NCI-H1092 treated with DMSO at 0.1 percent for 48 hours (cell line): ENCODE results near the gene TMEM252.

Experiments used
- DNase-seq: peaks from one replicate; lab custom pipeline; 2025; lab: John Stamatoyannopoulos, UW

The TMEM252 gene

GRCh38 chr9:68541568-68541967 lies 885 bp upstream of the TMEM252 start:
- no peak for DNase-seq

DNA sequence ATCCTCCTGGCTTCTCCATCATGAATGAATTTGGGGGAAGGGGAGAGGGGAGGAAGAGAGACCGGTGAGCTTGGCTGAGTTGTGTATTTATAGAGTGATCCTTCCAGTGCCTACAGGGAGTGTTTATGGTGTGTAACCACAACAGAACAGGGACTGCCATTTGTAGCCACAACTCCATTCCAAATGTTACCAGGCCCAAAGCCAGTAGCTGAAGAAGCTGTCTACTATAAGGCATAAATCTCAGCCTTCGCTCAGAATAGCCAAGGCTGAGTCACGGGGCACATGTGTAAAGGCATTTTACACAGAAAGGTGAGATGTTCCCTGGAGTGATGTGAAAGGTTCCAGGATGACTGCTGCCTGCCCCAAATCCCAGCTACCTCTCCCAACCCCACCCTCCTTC lies 2.5 kb downstream of the TMEM252 start:
- no peak for DNase-seq

DNA sequence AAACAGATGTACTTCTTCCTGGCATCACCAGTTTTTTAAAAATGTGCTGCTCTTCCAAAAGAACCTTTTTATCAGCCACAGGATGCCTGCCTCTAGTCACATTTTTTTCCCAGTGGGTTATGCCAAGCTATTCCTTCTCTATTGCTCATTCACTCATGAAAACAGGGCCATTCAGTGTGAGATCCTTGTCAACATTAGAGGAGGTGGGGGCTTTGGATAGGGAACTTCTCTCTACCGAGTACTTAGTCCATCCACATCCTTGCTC lies 3.1 kb downstream of the TMEM252 start:
- DNase-seq: no peak

- DNase-seq: no peak
Measured at GRCh38 chr9:68536876-68537615, 3.6 kb downstream of the TMEM252 start.

DNA sequence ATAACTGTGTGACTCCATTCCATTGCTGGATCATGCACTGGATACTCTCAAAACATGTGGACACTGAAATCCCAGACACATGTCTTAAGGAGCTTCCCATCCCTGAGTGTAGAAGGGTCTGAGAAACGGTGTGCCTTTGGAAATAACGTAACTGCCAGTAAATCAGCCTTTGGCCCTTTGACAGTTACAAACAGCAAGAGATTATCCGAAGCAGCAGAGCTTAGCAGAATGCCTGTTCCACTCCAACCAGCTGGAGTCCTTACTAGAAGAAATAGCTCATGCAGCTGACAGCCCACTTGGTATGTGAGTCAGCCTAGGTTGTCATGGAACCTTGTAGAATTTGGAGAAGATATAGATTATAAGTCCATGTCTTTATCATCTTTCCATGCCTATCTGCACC lies 7.0 kb downstream of the TMEM252 start:
- DNase-seq: no peak

- DNase-seq: no peak
Measured at GRCh38 chr9:68532131-68532530, 8.6 kb downstream of the TMEM252 start.

DNA sequence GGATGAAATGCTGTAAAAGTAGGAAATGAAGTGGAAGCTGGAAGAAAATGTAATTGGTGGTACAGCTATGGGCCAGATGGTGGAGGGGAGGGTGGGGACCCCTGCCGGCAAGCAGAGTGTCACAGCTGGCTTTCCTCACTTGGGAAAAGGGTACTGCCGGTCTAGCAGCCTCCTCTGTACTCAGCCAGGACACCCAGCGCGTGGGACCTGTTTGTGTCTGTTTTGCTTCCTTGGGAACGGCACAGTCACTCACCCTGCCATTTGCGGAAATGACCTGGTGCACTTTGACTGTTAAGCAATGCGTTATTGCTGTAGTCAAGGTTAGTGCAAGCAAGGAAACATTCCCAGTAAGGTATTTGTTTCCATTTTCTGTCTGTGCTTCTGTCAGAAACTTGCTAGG lies 10.1 kb downstream of the TMEM252 start:
- DNase-seq: no peak

DNA sequence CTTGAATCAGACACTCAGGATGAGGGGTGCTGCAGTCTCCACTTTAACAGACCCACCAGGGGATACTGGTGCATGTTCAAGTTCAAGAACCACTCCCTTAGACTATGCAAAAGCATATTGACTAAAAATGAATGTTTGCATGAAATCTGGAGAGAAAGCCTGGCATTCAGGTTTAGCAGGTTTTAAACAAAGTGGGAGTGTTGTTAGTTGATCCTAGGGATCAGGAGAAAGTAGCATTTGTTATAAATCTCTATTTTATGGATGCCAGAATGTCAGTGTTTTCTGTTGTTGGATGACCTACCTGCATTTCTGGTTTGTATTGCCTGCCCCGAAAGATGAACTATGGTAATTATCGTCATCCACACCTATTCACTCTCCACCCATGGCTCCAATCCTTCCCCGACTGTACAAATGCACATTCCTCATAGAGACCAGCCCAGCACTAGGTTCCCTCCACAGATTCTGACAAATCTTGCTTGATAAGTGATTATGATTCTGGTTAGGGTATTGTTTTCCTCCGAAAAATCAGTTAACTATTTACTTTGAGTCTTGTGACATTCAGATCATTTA lies 17.2 kb downstream of the TMEM252 start:
- DNase-seq: no peak

DNA sequence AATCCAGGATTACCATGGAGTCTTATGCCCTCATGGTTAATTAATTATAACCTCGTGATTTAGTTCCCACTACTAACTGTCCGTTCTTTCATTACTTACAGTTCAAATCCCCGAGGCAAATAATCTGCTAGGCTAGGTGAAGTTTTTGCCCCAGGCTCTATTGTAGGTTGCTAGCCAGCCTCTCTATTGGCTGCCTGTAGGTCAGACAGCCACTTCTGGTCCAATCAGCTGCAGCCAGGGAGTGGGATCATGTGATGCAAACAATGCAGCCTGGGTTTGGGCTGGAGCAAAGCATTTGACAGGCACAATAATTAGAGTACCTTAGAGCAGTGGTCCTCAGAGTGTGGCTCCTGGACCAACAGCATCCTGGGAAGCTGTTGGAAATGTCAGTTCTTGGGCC lies 17.7 kb downstream of the TMEM252 start:
- no peak for DNase-seq

GRCh38 chr9:68522131-68522530 lies 18.6 kb downstream of the TMEM252 start:
- no peak for DNase-seq

GRCh38 chr9:68515326-68516017 lies 25.2 kb downstream of the TMEM252 start:
- no peak for DNase-seq

GRCh38 chr9:68513981-68514380 lies 26.7 kb downstream of the TMEM252 start:
- no peak for DNase-seq

- no peak for DNase-seq
Measured at GRCh38 chr9:68513385-68513784, 27.3 kb downstream of the TMEM252 start.

DNA sequence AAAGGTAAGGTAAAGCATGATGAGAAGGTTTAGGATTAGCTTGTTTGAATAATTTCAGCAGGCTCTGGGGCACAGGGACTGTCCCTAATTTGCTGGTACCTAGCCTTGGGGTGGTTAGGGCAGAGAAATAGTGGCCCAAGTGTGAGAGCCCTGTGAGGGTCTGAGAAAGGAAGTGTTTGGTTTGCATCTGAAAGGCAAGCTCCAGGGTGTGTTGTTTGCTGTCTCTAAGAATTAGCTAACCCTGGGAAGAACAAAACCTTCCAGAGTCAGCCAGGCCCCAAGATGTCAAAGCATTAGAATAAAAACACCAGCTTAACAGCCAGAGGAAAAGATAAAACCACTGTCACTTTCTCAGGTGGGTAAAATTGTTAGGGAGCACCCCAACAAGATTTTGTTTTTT lies 31.0 kb downstream of the TMEM252 start:
- DNase-seq: no peak

GRCh38 chr9:68508547-68508946 lies 32.1 kb downstream of the TMEM252 start:
- no peak for DNase-seq

DNA sequence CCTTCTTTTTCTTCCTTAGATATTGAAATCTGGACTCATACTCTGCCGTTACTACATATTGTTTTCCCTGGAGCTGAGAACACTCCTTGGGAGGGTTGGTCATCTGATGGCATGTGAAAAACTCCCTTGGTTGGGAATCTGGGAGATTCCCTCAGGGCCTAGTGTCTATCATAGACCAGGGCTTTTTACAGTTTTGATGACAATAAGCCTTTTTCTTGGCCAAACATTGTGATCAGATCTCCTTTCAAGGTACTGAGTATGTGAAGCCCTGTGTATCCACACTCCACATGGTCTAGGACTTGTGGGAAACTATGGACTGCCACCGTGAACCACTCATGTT lies 32.9 kb downstream of the TMEM252 start:
- no peak for DNase-seq

GRCh38 chr9:68507130-68507805 lies 33.4 kb downstream of the TMEM252 start:
- peak; percentile 0 for DNase-seq

GRCh38 chr9:68506551-68506950 lies 34.1 kb downstream of the TMEM252 start:
- no peak for DNase-seq

DNA sequence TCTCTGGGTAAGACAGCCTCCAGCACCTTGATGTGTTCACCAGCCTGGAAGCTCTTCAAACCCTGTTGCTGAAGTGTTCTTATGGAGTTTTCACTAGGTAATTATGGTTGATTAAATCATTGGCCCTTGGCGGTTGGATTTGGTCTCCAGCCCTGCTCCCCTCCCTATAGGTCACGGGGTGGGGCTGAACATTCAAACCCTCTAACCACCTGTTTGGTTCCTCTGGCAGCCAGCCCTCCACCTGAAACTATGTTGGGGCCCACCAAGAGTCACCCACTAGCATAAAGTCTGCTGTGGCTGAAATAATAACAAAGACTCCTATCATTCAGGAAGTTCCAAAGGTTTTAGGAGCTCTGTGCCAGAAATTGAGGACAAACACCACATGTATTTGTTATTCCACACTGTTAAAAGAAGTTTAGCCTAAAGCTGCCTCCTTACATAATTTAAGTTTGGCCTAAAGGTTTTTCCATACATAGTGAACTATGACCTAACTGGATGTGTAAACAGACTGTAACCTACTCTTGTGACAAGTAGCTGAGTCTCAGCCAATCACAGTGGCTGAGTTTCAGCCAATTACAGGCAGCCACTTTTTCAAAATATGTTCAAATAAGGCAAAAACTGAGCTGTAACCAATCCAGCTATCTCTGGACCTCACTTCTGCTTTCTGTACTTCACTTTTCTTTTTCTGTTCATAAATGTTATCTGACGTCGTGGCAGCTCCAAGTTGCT lies 34.8 kb downstream of the TMEM252 start:
- no peak for DNase-seq

GRCh38 chr9:68502279-68502678 lies 38.4 kb downstream of the TMEM252 start:
- no peak for DNase-seq

GRCh38 chr9:68500457-68501381 lies 40.0 kb downstream of the TMEM252 start:
- DNase-seq: no peak
